PC-3 (cell line): ENCODE measurements around the gene SLC7A6. TPM values are rescaled to one million over a fixed set of nuclear protein-coding genes. Genes with fewer than 3 reads are reported as not detected.

ENCODE experiments used
- ATAC-seq: fragments of 200-7000 bp; cut with Tn5 transposase; 2 replicates; pipeline ENCODE4 v1.9.1; 2020; ENCODE audit warnings: mild to moderate bottlenecking, moderate library complexity
- BruUV-seq: library from RNA; stranded (reverse); fragments of 400-500 nt; replicated peaks from 2 replicates; lab custom pipeline; 2021; lab: Mats Ljungman, UMichigan
- CTCF ChIA-PET: fragments of 300-600 bp; sonication (Branson Sonifier 250); formaldehyde crosslinking; loops from one replicate; lab custom pipeline; 2022; ENCODE audit warnings: antibody characterized with exemption; lab: Charles Lee
- POLR2A ChIA-PET: fragments of 300-600 bp; sonication (Branson Sonifier 250); formaldehyde crosslinking; loops from one replicate; lab custom pipeline; 2022; ENCODE audit warnings: antibody characterized with exemption; ENCODE audit not compliant: unreplicated experiment; lab: Charles Lee
- DNase-seq: peaks from one replicate; pipeline ENCODE4 v3.0.0-alpha.2; 2015
- H2AFZ ChIP-seq: fragments of 300-600 bp; sonication (generic); 2 replicates; pipeline ENCODE4 v1.6.0; 2016; ENCODE audit warnings: antibody characterized with exemption, low read length
- H3F3A ChIP-seq: fragments of 300-600 bp; sonication (generic); one replicate; pipeline ENCODE4 v1.6.0; 2017; ENCODE audit warnings: antibody characterized with exemption, low read length, control low read depth, mild to moderate bottlenecking; ENCODE audit not compliant: unreplicated experiment
- H3K27ac ChIP-seq: fragments of 300-600 bp; sonication (generic); 2 replicates; pipeline ENCODE4 v1.5.1; 2016; ENCODE audit warnings: mild to moderate bottlenecking, low read length
- H3K27me3 ChIP-seq: fragments of 300-600 bp; sonication (generic); 2 replicates; pipeline ENCODE4 v1.6.1; 2016; ENCODE audit warnings: low read length, mixed read lengths
- H3K36me3 ChIP-seq: fragments of 300-600 bp; sonication (generic); 2 replicates; pipeline ENCODE4 v1.6.1; 2016; ENCODE audit warnings: low read depth, mixed run types, low read length, mixed read lengths
- H3K4me1 ChIP-seq: fragments of 300-600 bp; sonication (generic); 2 replicates; pipeline ENCODE4 v1.5.1; 2016; ENCODE audit warnings: low read length; ENCODE audit not compliant: insufficient read depth
- H3K4me2 ChIP-seq: fragments of 300-600 bp; sonication (generic); 2 replicates; pipeline ENCODE4 v1.6.0; 2016; ENCODE audit warnings: low read length
- H3K4me3 ChIP-seq: fragments of 300-600 bp; sonication (generic); 2 replicates; pipeline ENCODE4 v1.5.1; 2016; ENCODE audit warnings: mild to moderate bottlenecking, low read length, mixed read lengths
- H3K79me2 ChIP-seq: fragments of 300-600 bp; sonication (generic); 2 replicates; pipeline ENCODE4 v1.6.1; 2017; ENCODE audit warnings: low read length, mixed read lengths
- H3K9ac ChIP-seq: fragments of 300-600 bp; sonication (generic); 2 replicates; pipeline ENCODE4 v1.6.0; 2016; ENCODE audit warnings: mild to moderate bottlenecking, low read length
- H3K9me2 ChIP-seq: fragments of 300-600 bp; sonication (generic); replicated peaks from 2 replicates; pipeline ENCODE4 v1.6.1; 2016; ENCODE audit warnings: mixed run types, low read length, mixed read lengths
- H3K9me3 ChIP-seq: fragments of 300-600 bp; sonication (generic); 2 replicates; pipeline ENCODE4 v1.6.1; 2016; ENCODE audit warnings: low read length, mixed read lengths
- H4K20me1 ChIP-seq: fragments of 300-600 bp; sonication (generic); 2 replicates; pipeline ENCODE4 v1.6.1; 2016; ENCODE audit warnings: low read length, mixed read lengths
- CTCF ChIP-seq: fragments of 300-600 bp; sonication (generic); conservative IDR thresholded peaks from 2 replicates; pipeline ENCODE4 v1.5.1; 2017; ENCODE audit warnings: antibody characterized with exemption, low read depth, mild to moderate bottlenecking, low read length
- EZH2 ChIP-seq: fragments of 300-600 bp; sonication (generic); IDR thresholded peaks from one replicate; pipeline ENCODE4 v1.6.1; 2017; ENCODE audit warnings: antibody characterized with exemption, mild to moderate bottlenecking, low read length; ENCODE audit not compliant: unreplicated experiment
- EZH2phosphoT487 ChIP-seq: fragments of 300-600 bp; sonication (generic); IDR thresholded peaks from 2 replicates; pipeline ENCODE4 v1.6.1; 2018; ENCODE audit warnings: mild to moderate bottlenecking, antibody characterized with exemption, low read length, borderline replicate concordance
- intact Hi-C: fragments of 100-400 bp; cut with micrococcal nuclease; formaldehyde crosslinking; loops from 2 replicates; pipeline ENCODE4 v1.9.0; 2023
- total RNA-seq: library from RNA; depleted of rRNA; stranded (reverse); fragments of >200 nt; gene quantifications from 2 replicates; pipeline ENCODE4 v1.2.3, GENCODE V29; 2014

SLC7A6 gene
- total RNA-seq, 1 experiment from 2014 or later, result 24.7 TPM

- intact Hi-C loops, result no loop called here
- BruUV-seq, result no TSS peak
- no peak overlapping the region for H3K4me3 ChIP-seq
- H3K4me1 ChIP-seq, result no peaks in the 10 kb centered on the region
- no peak overlapping the region for H3K4me2 ChIP-seq
- no peaks in the 10 kb centered on the region for H3F3A ChIP-seq
- peaks cover 10% of the 10 kb centered on the region; the same call in 1 of the 2 replicates for H3K36me3 ChIP-seq
- H2AFZ ChIP-seq, result no peak overlapping the region
- no peaks in the 10 kb centered on the region for H4K20me1 ChIP-seq
- ATAC-seq, result peak; percentile 54
- H3K79me2 ChIP-seq, result no peaks in the 10 kb centered on the region
- no peak for TF ChIP-seq EZH2
- TF ChIP-seq EZH2phosphoT487, result no peak
- no peak for TF ChIP-seq CTCF
- no peak for DNase-seq
- ChIA-PET CTCF (interaction anchor here (0.5 to 1.2 kb wide), 2 partner anchors 61 to 62 kb away, joined by 4 to 6 read pairs; partner anchors contain the start of gene SLC7A6), POLR2A (no interaction called here)
- no peak overlapping the region for H3K27ac ChIP-seq
- H3K9ac ChIP-seq, result no peak overlapping the region
- H3K27me3 ChIP-seq, result no peaks in the 10 kb centered on the region
- H3K9me3 ChIP-seq, result no peaks in the 10 kb centered on the region
- no peaks in the 10 kb centered on the region for H3K9me2 ChIP-seq
These were observed 60.5 kb downstream of the SLC7A6 start for GRCh38 chr16:68324780-68325357.

- no peaks in the 10 kb centered on the region for H3K4me1 ChIP-seq
- no peak overlapping the region for H3K9ac ChIP-seq
- H3K36me3 ChIP-seq, result peaks cover 10% of the 10 kb centered on the region; the same call in 1 of the 2 replicates
- H3K79me2 ChIP-seq, result no peaks in the 10 kb centered on the region
- H3K27me3 ChIP-seq, result no peaks in the 10 kb centered on the region
- no peaks in the 10 kb centered on the region for H3K9me3 ChIP-seq
- CTCF ChIA-PET, result interaction anchor here (0.6 kb wide), 1 partner anchor 18 kb away, joined by 11 read pairs; the partner anchor contains the start of gene SLC7A6OS
- H4K20me1 ChIP-seq, result no peaks in the 10 kb centered on the region
- TF ChIP-seq CTCF (peak; percentile 80), EZH2phosphoT487 (no peak)
- intact Hi-C loops, result loop anchor here (1.0 kb wide), 3 partner anchors 67 to 91 kb away; no protein-coding TSS in a partner anchor
- peak; percentile 95 for ATAC-seq
- no peak overlapping the region for H3K4me3 ChIP-seq
- DNase-seq, result peak; percentile 83
- H3K4me2 ChIP-seq, result no peak overlapping the region
- no TSS peak for BruUV-seq
- H3K9me2 ChIP-seq, result no peaks in the 10 kb centered on the region
- H3F3A ChIP-seq, result no peaks in the 10 kb centered on the region
- POLR2A ChIA-PET, result interaction anchor here (0.6 kb wide), 2 partner anchors 330 to 1300 kb away, joined by 3 to 5 read pairs; no protein-coding TSS in a partner anchor
- no peak overlapping the region for H2AFZ ChIP-seq
- H3K27ac ChIP-seq, result no peak overlapping the region
These were observed 64.0 kb downstream of the SLC7A6 start for GRCh38 chr16:68328151-68328859.
